Measurements from ENCODE around the gene FAM111A. TPM values are rescaled to one million over a fixed set of nuclear protein-coding genes. Genes with fewer than 3 reads are reported as not detected.

Gene FAM111A
- total RNA-seq, 2 experiments from 2014 or later: 32.8 to 34.4 TPM

- ChIA-PET CTCF (no interaction called here), POLR2A (no interaction called here)
- no peak overlapping the region for H3K27ac Mint-ChIP-seq
- no peaks in the 10 kb centered on the region for H3K27me3 ChIP-seq (ENCODE audit: control insufficient read depth in 1 of 2, insufficient read depth in 2 of 2, low read length in 2 of 2)
- no peak overlapping the region for H3K4me3 Mint-ChIP-seq
- peaks cover 21% of the 10 kb centered on the region for H3K4me1 Mint-ChIP-seq (ENCODE audit: low read depth)
- ATAC-seq (ENCODE audit: poor library complexity): no peak
- H3K27me3 Mint-ChIP-seq: no peaks in the 10 kb centered on the region
- TF ChIP-seq CTCF (IDR thresholded peaks at IDR 0.05): no peak
- H3K36me3 ChIP-seq (ENCODE audit: insufficient read depth, low read length): peaks cover 43% of the 10 kb centered on the region
- intact Hi-C loops (cut with DNase I, micrococcal nuclease): loop anchor here in 1 of 2 experiments (5.0 kb wide), 3 partner anchors 180 to 1570 kb away; partner anchors contain the start of gene UBE2L6
- H3K36me3 Mint-ChIP-seq (ENCODE audit: low read depth): peaks cover 52% of the 10 kb centered on the region
- H3K27ac ChIP-seq (ENCODE audit: low read depth in 1 of 2, low read length in 2 of 2): no peak overlapping the region
- H3K9me3 ChIP-seq (ENCODE audit: control insufficient read depth in 1 of 2, insufficient read depth in 1 of 2, low read length in 2 of 2): no peaks in the 10 kb centered on the region
- H3K9me3 Mint-ChIP-seq: no peaks in the 10 kb centered on the region
- H3K4me3 ChIP-seq (ENCODE audit: low read length): no peak overlapping the region
- H3K4me1 ChIP-seq (ENCODE audit: insufficient read depth, low read length): peaks cover 7% of the 10 kb centered on the region
- no peak for DNase-seq
Measured at GRCh38 chr11:59137190-59137589, 5.5 kb upstream of the FAM111A start.

- CTCF ChIA-PET: no interaction called here
- H3K36me3 Mint-ChIP-seq (ENCODE audit: low read depth): peaks cover 50% of the 10 kb centered on the region
- Histone ChIP-seq H3K27me3 (ENCODE audit: control insufficient read depth in 1 of 2, insufficient read depth in 2 of 2, low read length in 2 of 2) (no peaks in the 10 kb centered on the region), H3K4me1 (ENCODE audit: insufficient read depth, low read length) (peaks cover 14% of the 10 kb centered on the region), H3K36me3 (ENCODE audit: insufficient read depth, low read length) (peaks cover 32% of the 10 kb centered on the region), H3K9me3 (ENCODE audit: control insufficient read depth in 1 of 2, insufficient read depth in 1 of 2, low read length in 2 of 2) (no peaks in the 10 kb centered on the region), H3K27ac (ENCODE audit: low read depth in 1 of 2, low read length in 2 of 2) (no peak overlapping the region), H3K4me3 (ENCODE audit: low read length) (no peak overlapping the region)
- no peak for TF ChIP-seq CTCF (IDR thresholded peaks at IDR 0.05)
- peaks cover 36% of the 10 kb centered on the region for H3K4me1 Mint-ChIP-seq (ENCODE audit: low read depth)
- intact Hi-C loops (cut with DNase I, micrococcal nuclease): loop anchor here in 1 of 2 experiments (5.0 kb wide), 3 partner anchors 181 to 1571 kb away; partner anchors contain the start of gene UBE2L6
- no peaks in the 10 kb centered on the region for H3K27me3 Mint-ChIP-seq
- H3K9me3 Mint-ChIP-seq: no peaks in the 10 kb centered on the region
- ATAC-seq (ENCODE audit: poor library complexity) (no peak), DNase-seq (no peak)
- no peak overlapping the region for H3K4me3 Mint-ChIP-seq
- POLR2A ChIA-PET: no interaction called here
- H3K27ac Mint-ChIP-seq: no peak overlapping the region
Measured at GRCh38 chr11:59138643-59139042, 4.0 kb upstream of the FAM111A start.

- no peaks in the 10 kb centered on the region for H3K27me3 ChIP-seq (ENCODE audit: control insufficient read depth in 1 of 2, insufficient read depth in 2 of 2, low read length in 2 of 2)
- no peak for TF ChIP-seq CTCF (IDR thresholded peaks at IDR 0.05)
- H3K4me1 Mint-ChIP-seq (ENCODE audit: low read depth): peaks cover 50% of the 10 kb centered on the region
- DNase-seq: no peak
- H3K36me3 Mint-ChIP-seq (ENCODE audit: low read depth): peaks cover 32% of the 10 kb centered on the region
- ChIA-PET CTCF (interaction anchor here (1.7 to 9.6 kb wide), 5 partner anchors 16 to 83 kb away, joined by 6 to 87 read pairs (median 12); partner anchors contain the start of genes DTX4 and FAM111B), POLR2A (interaction anchor here (1.4 kb wide), 1 partner anchor 11 kb away, joined by 6 read pairs; no protein-coding TSS in a partner anchor)
- peak overlapping the region; percentile 90 for H3K27ac Mint-ChIP-seq
- H3K27me3 Mint-ChIP-seq: no peaks in the 10 kb centered on the region
- H3K4me3 ChIP-seq (ENCODE audit: low read length): no peak overlapping the region
- peaks cover 23% of the 10 kb centered on the region for H3K4me1 ChIP-seq (ENCODE audit: insufficient read depth, low read length)
- no peak overlapping the region for H3K27ac ChIP-seq (ENCODE audit: low read depth in 1 of 2, low read length in 2 of 2)
- ATAC-seq (ENCODE audit: poor library complexity): no peak
- no peaks in the 10 kb centered on the region for H3K9me3 ChIP-seq (ENCODE audit: control insufficient read depth in 1 of 2, insufficient read depth in 1 of 2, low read length in 2 of 2)
- peaks cover 17% of the 10 kb centered on the region for H3K36me3 ChIP-seq (ENCODE audit: insufficient read depth, low read length)
- intact Hi-C loops (cut with DNase I, micrococcal nuclease): loop anchor here (5.0 to 10.0 kb wide), 7 partner anchors 524 to 1816 kb away; partner anchors contain the start of genes LPXN (in 2 of the 2), ZFP91 (in 2 of the 2), P2RX3 (in 1 of the 2) and PATL1 (in 1 of the 2)
- no peaks in the 10 kb centered on the region for H3K9me3 Mint-ChIP-seq
- peak overlapping the region; percentile 94 for H3K4me3 Mint-ChIP-seq
Measured at GRCh38 chr11:59141191-59141590, 1.5 kb upstream of the FAM111A start.
